Stomach (tissue), 9 donors: Measurements from ENCODE around the gene TFEB. TPM values are rescaled to one million over a fixed set of nuclear protein-coding genes. Genes with fewer than 3 reads are reported as not detected.

Experiments
- DNase-seq, 2 donors: peaks; one replicate each; pipeline versions ENCODE4 v3.0.0 to v3.0.0-alpha.2; 2013 to 2019
- H3K27ac ChIP-seq, 5 donors: fragments of 200-600 bp in 4 of 5; sonication (generic) in 4 of 5; one replicate each; pipeline ENCODE4 v1.5.1; 2013 to 2019; ENCODE audit warnings: mild to moderate bottlenecking in 1 of 5, moderate library complexity in 1 of 5
- H3K27me3 ChIP-seq, 3 donors: fragments of 200-600 bp; sonication (generic); one replicate each; pipeline ENCODE4 v1.5.1; 2017 to 2019; ENCODE audit warnings: mixed run types in 1 of 3
- H3K36me3 ChIP-seq, 4 donors: fragments of 200-600 bp; sonication (generic); 1 replicate in 3 of 4; 2 replicates in 1 of 4; pipeline ENCODE4 v1.5.1; 2016 to 2019
- H3K4me1 ChIP-seq, 4 donors: fragments of 200-600 bp; sonication (generic); one replicate each; pipeline ENCODE4 v1.5.1; 2016 to 2019
- H3K4me3 ChIP-seq, 4 donors: fragments of 200-600 bp; sonication (generic) in 3 of 4; one replicate each; pipeline ENCODE4 v1.5.1; 2016 to 2019; ENCODE audit warnings: mild to moderate bottlenecking in 1 of 4
- H3K9me3 ChIP-seq, 4 donors: fragments of 200-600 bp; sonication (generic); one replicate each; pipeline ENCODE4 v1.5.1; 2016 to 2019
- CTCF ChIP-seq, 7 experiments: fragments of 450-650 bp in 4 of 7; fragments of 200-600 bp in 3 of 7; sonication (generic) in 3 of 7; IDR thresholded peaks; one replicate each; pipeline ENCODE4 v1.5.1; 2016 to 2019; ENCODE audit warnings: antibody characterized with exemption in 7 of 7, control low read depth in 2 of 7, mild to moderate bottlenecking in 1 of 7
- EP300 ChIP-seq: sonication (generic); formaldehyde crosslinking; IDR thresholded peaks from one replicate; pipeline ENCODE4 v1.6.1; 2017; ENCODE audit warnings: antibody characterized with exemption
- POLR2A ChIP-seq, 4 donors: fragments of 450-650 bp; IDR thresholded peaks; one replicate each; pipeline ENCODE4 v1.6.1; 2016; ENCODE audit warnings: antibody characterized with exemption in 4 of 4, control low read depth in 2 of 4, mild to moderate bottlenecking in 1 of 4, moderate library complexity in 1 of 4
- POLR2AphosphoS5 ChIP-seq, 3 donors: sonication (generic); formaldehyde crosslinking; IDR thresholded peaks; one replicate each; pipeline ENCODE4 v1.6.1; 2016; ENCODE audit warnings: antibody characterized with exemption in 3 of 3
- WGBS, 5 donors: extraction: QIAGEN DNeasy Blood & Tissue Kit in 3 of 5; methylation state at CpG; one replicate each; pipeline versions ENCODE4 v1.1.5 to v1.1.7; 2013 to 2018; 5-methylcytosine and 5-hydroxymethylcytosine counted together
- intact Hi-C: fragments of 100-400 bp; cut with DNase I; formaldehyde crosslinking; loops from one replicate; pipeline ENCODE4 v1.15.1; 2023; ENCODE audit warnings: low total_unique reads
- polyA plus RNA-seq, 3 donors: library from polyadenylated mRNA; stranded (reverse); fragments of 200-250 nt; gene quantifications; one replicate each; pipeline ENCODE4 v1.2.3, GENCODE V29; 2013
- total RNA-seq, 5 donors: library from RNA; depleted of rRNA; stranded (reverse); fragments of >200 nt; gene quantifications; one replicate each; pipeline versions ENCODE4 v1.1.0 to v1.2.3, GENCODE V29; 2014 to 2016
- donor health status: healthy with polysubstance abuse.
- donor health status: Bipolar disorder and iron deficiency.
- donor health status: healthy.

The TFEB gene
- total and polyA plus RNA-seq, 8 donors: 6.4 to 130 (median 13.5) TPM

GRCh38 chr6:41691426-41692079 is 43.9 kb downstream of the TFEB start:
- no peak for TF ChIP-seq POLR2AphosphoS5 (IDR thresholded peaks at IDR 0.05)
- TF ChIP-seq EP300: no peak
- no peak for TF ChIP-seq CTCF (IDR thresholded peaks at IDR 0.05)
- Histone ChIP-seq H3K4me1 (peaks cover 8 to 43% (median 36%) of the 10 kb centered on the region in 4 donors), H3K9me3 (no peaks in the 10 kb centered on the region), H3K27ac (no peak overlapping the region), H3K36me3 (peaks cover 17 to 48% (median 46%) of the 10 kb centered on the region in 4 donors), H3K27me3 (no peaks in the 10 kb centered on the region), H3K4me3 (no peak overlapping the region)
- no peak for DNase-seq
- intact Hi-C loops: no loop called here
- 82 to 92% (median 87%) methylated on average over 8 of the region's 8 CpGs for WGBS, 5 donors

- no peak overlapping the region for H3K4me3 ChIP-seq
- no peak overlapping the region for H3K27ac ChIP-seq
- 94 to 98% (median 97%) methylated on average over 21 to 25 of the region's 25 CpGs for WGBS, 5 donors
- no peak for TF ChIP-seq CTCF (IDR thresholded peaks at IDR 0.05)
- no peak for TF ChIP-seq POLR2AphosphoS5 (IDR thresholded peaks at IDR 0.05)
- no peak for TF ChIP-seq POLR2A (IDR thresholded peaks at IDR 0.05)
- TF ChIP-seq EP300: no peak
- no peaks in the 10 kb centered on the region for H3K27me3 ChIP-seq
- intact Hi-C loops: no loop called here
- no peak for DNase-seq
- H3K4me1 ChIP-seq: peaks cover 8 to 43% (median 36%) of the 10 kb centered on the region in 4 donors
- H3K9me3 ChIP-seq: no peaks in the 10 kb centered on the region
- peaks cover 19 to 54% (median 54%) of the 10 kb centered on the region in 4 donors for H3K36me3 ChIP-seq
Measured at GRCh38 chr6:41690541-41691330, 44.7 kb downstream of the TFEB start.

- 65 to 77% (median 71%) methylated on average over 9 of the region's 9 CpGs for WGBS, 5 donors
- peak overlapping the region in 2 of 5 donors; percentile 13 to 62 for H3K27ac ChIP-seq
- H3K4me3 ChIP-seq: no peak overlapping the region
- TF ChIP-seq EP300: no peak
- TF ChIP-seq CTCF (IDR thresholded peaks at IDR 0.05): no peak
- TF ChIP-seq POLR2AphosphoS5 (IDR thresholded peaks at IDR 0.05): no peak
- no peak for TF ChIP-seq POLR2A (IDR thresholded peaks at IDR 0.05)
- H3K36me3 ChIP-seq: peaks cover 24 to 67% (median 67%) of the 10 kb centered on the region in 4 donors
- no peaks in the 10 kb centered on the region for H3K9me3 ChIP-seq
- intact Hi-C loops: no loop called here
- no peaks in the 10 kb centered on the region for H3K27me3 ChIP-seq
- DNase-seq: peak in 1 of 2 donors; percentile 65
- H3K4me1 ChIP-seq: peaks cover 8 to 39% (median 36%) of the 10 kb centered on the region in 4 donors
Measured at GRCh38 chr6:41689171-41690008, 46.0 kb downstream of the TFEB start.
